Measurements from ENCODE around the gene FAM135A.
"Not testable (repeated sequence)": the region's sequence is repeated elsewhere in the genome, so short reads cannot be mapped to it uniquely, and the experiment has no call there.

Gene FAM135A

GRCh38 chr6:70423189-70424134 is 10.2 kb downstream of the FAM135A start:
- Histone ChIP-seq H3K9ac (ENCODE audit: low read length) (no peak overlapping the region), H3K4me3 (ENCODE audit: low read depth in 1 of 2, low read length in 2 of 2) (no peak overlapping the region), H3K27me3 (ENCODE audit: control insufficient read depth in 1 of 2, insufficient read depth in 2 of 2, low read length in 2 of 2) (no peaks in the 10 kb centered on the region), H3K4me1 (ENCODE audit: insufficient read depth, low read length) (no peaks in the 10 kb centered on the region), H3K9me3 (ENCODE audit: low read length) (no peaks in the 10 kb centered on the region), H3K27ac (ENCODE audit: low read depth, low read length) (no peak overlapping the region), H3K36me3 (ENCODE audit: insufficient read depth, low read length) (no peaks in the 10 kb centered on the region)

GRCh38 chr6:70424291-70424690 is 11.0 kb downstream of the FAM135A start:
- Histone ChIP-seq H3K27me3 (ENCODE audit: control insufficient read depth in 1 of 2, insufficient read depth in 2 of 2, low read length in 2 of 2) (no peaks in the 10 kb centered on the region), H3K4me3 (ENCODE audit: low read depth in 1 of 2, low read length in 2 of 2) (no peak overlapping the region), H3K9ac (ENCODE audit: low read length) (no peak overlapping the region), H3K9me3 (ENCODE audit: low read length) (no peaks in the 10 kb centered on the region), H3K36me3 (ENCODE audit: insufficient read depth, low read length) (no peaks in the 10 kb centered on the region), H3K4me1 (ENCODE audit: insufficient read depth, low read length) (no peaks in the 10 kb centered on the region), H3K27ac (ENCODE audit: low read depth, low read length) (no peak overlapping the region)

- Histone ChIP-seq H3K27me3 (ENCODE audit: control insufficient read depth in 1 of 2, insufficient read depth in 2 of 2, low read length in 2 of 2) (no peaks in the 10 kb centered on the region), H3K36me3 (ENCODE audit: insufficient read depth, low read length) (peaks cover 11% of the 10 kb centered on the region), H3K27ac (ENCODE audit: low read depth, low read length) (no peak overlapping the region), H3K9ac (ENCODE audit: low read length) (no peak overlapping the region), H3K4me3 (ENCODE audit: low read depth in 1 of 2, low read length in 2 of 2) (no peak overlapping the region), H3K4me1 (ENCODE audit: insufficient read depth, low read length) (no peaks in the 10 kb centered on the region), H3K9me3 (ENCODE audit: low read length) (no peaks in the 10 kb centered on the region)
These were observed 23.0 kb downstream of the FAM135A start for GRCh38 chr6:70436320-70436719.

GRCh38 chr6:70445001-70445400 is 31.7 kb downstream of the FAM135A start:
- Histone ChIP-seq H3K4me3 (ENCODE audit: low read depth in 1 of 2, low read length in 2 of 2) (no peak overlapping the region), H3K36me3 (ENCODE audit: insufficient read depth, low read length) (peaks cover 7% of the 10 kb centered on the region), H3K9me3 (ENCODE audit: low read length) (no peaks in the 10 kb centered on the region), H3K9ac (ENCODE audit: low read length) (no peak overlapping the region), H3K27ac (ENCODE audit: low read depth, low read length) (no peak overlapping the region), H3K27me3 (ENCODE audit: control insufficient read depth in 1 of 2, insufficient read depth in 2 of 2, low read length in 2 of 2) (no peaks in the 10 kb centered on the region), H3K4me1 (ENCODE audit: insufficient read depth, low read length) (no peaks in the 10 kb centered on the region)

GRCh38 chr6:70447343-70448070 is 34.2 kb downstream of the FAM135A start:
- H3K27ac ChIP-seq (ENCODE audit: low read depth, low read length); H3K27me3 ChIP-seq (ENCODE audit: control insufficient read depth in 1 of 2, insufficient read depth in 2 of 2, low read length in 2 of 2); H3K9ac ChIP-seq (ENCODE audit: low read length); H3K9me3 ChIP-seq (ENCODE audit: low read length); H3K36me3 ChIP-seq (ENCODE audit: insufficient read depth, low read length); H3K4me1 ChIP-seq (ENCODE audit: insufficient read depth, low read length); H3K4me3 ChIP-seq (ENCODE audit: low read depth in 1 of 2, low read length in 2 of 2): not testable (repeated sequence)

GRCh38 chr6:70453899-70454298 is 40.6 kb downstream of the FAM135A start:
- not testable (repeated sequence) for H3K27me3 ChIP-seq (ENCODE audit: control insufficient read depth in 1 of 2, insufficient read depth in 2 of 2, low read length in 2 of 2); H3K4me1 ChIP-seq (ENCODE audit: insufficient read depth, low read length); H3K4me3 ChIP-seq (ENCODE audit: low read depth in 1 of 2, low read length in 2 of 2); H3K9ac ChIP-seq (ENCODE audit: low read length); H3K27ac ChIP-seq (ENCODE audit: low read depth, low read length); H3K36me3 ChIP-seq (ENCODE audit: insufficient read depth, low read length); H3K9me3 ChIP-seq (ENCODE audit: low read length)

- H3K4me3 ChIP-seq (ENCODE audit: low read depth in 1 of 2, low read length in 2 of 2) = no peak overlapping the region
- H3K9me3 ChIP-seq (ENCODE audit: low read length) = no peaks in the 10 kb centered on the region
- H3K27ac ChIP-seq (ENCODE audit: low read depth, low read length) = no peak overlapping the region
- no peak overlapping the region for H3K9ac ChIP-seq (ENCODE audit: low read length)
- no peaks in the 10 kb centered on the region for H3K27me3 ChIP-seq (ENCODE audit: control insufficient read depth in 1 of 2, insufficient read depth in 2 of 2, low read length in 2 of 2)
- no peaks in the 10 kb centered on the region for H3K4me1 ChIP-seq (ENCODE audit: insufficient read depth, low read length)
- H3K36me3 ChIP-seq (ENCODE audit: insufficient read depth, low read length) = peaks cover 5% of the 10 kb centered on the region
These were observed 43.4 kb downstream of the FAM135A start for GRCh38 chr6:70456735-70457134.

- Histone ChIP-seq H3K27me3 (ENCODE audit: control insufficient read depth in 1 of 2, insufficient read depth in 2 of 2, low read length in 2 of 2) (no peaks in the 10 kb centered on the region), H3K4me1 (ENCODE audit: insufficient read depth, low read length) (no peaks in the 10 kb centered on the region), H3K9me3 (ENCODE audit: low read length) (no peaks in the 10 kb centered on the region), H3K4me3 (ENCODE audit: low read depth in 1 of 2, low read length in 2 of 2) (no peak overlapping the region), H3K27ac (ENCODE audit: low read depth, low read length) (no peak overlapping the region), H3K9ac (ENCODE audit: low read length) (no peak overlapping the region), H3K36me3 (ENCODE audit: insufficient read depth, low read length) (no peaks in the 10 kb centered on the region)
These were observed 45.9 kb downstream of the FAM135A start for GRCh38 chr6:70459235-70459634.

GRCh38 chr6:70459699-70460098 is 46.4 kb downstream of the FAM135A start:
- H3K9me3 ChIP-seq (ENCODE audit: low read length); H3K4me3 ChIP-seq (ENCODE audit: low read depth in 1 of 2, low read length in 2 of 2); H3K4me1 ChIP-seq (ENCODE audit: insufficient read depth, low read length); H3K27ac ChIP-seq (ENCODE audit: low read depth, low read length); H3K27me3 ChIP-seq (ENCODE audit: control insufficient read depth in 1 of 2, insufficient read depth in 2 of 2, low read length in 2 of 2); H3K36me3 ChIP-seq (ENCODE audit: insufficient read depth, low read length); H3K9ac ChIP-seq (ENCODE audit: low read length): not testable (repeated sequence)

- Histone ChIP-seq H3K27ac (ENCODE audit: low read depth, low read length) (no peak overlapping the region), H3K9ac (ENCODE audit: low read length) (no peak overlapping the region), H3K4me1 (ENCODE audit: insufficient read depth, low read length) (no peaks in the 10 kb centered on the region), H3K9me3 (ENCODE audit: low read length) (no peaks in the 10 kb centered on the region), H3K36me3 (ENCODE audit: insufficient read depth, low read length) (peaks cover 3% of the 10 kb centered on the region), H3K27me3 (ENCODE audit: control insufficient read depth in 1 of 2, insufficient read depth in 2 of 2, low read length in 2 of 2) (no peaks in the 10 kb centered on the region), H3K4me3 (ENCODE audit: low read depth in 1 of 2, low read length in 2 of 2) (no peak overlapping the region)
These were observed 56.7 kb downstream of the FAM135A start for GRCh38 chr6:70470016-70470415.

GRCh38 chr6:70470510-70470909 is 57.2 kb downstream of the FAM135A start:
- not testable (repeated sequence) for H3K9ac ChIP-seq (ENCODE audit: low read length); H3K4me1 ChIP-seq (ENCODE audit: insufficient read depth, low read length); H3K9me3 ChIP-seq (ENCODE audit: low read length); H3K4me3 ChIP-seq (ENCODE audit: low read depth in 1 of 2, low read length in 2 of 2); H3K27ac ChIP-seq (ENCODE audit: low read depth, low read length); H3K27me3 ChIP-seq (ENCODE audit: control insufficient read depth in 1 of 2, insufficient read depth in 2 of 2, low read length in 2 of 2); H3K36me3 ChIP-seq (ENCODE audit: insufficient read depth, low read length)

All from muscle layer of colon (tissue), 2 donors.